H1 (cell line): ENCODE results near the gene STK36. TPM values are rescaled to one million over a fixed set of nuclear protein-coding genes. Genes with fewer than 3 reads are reported as not detected.

ENCODE experiments used
- polyA plus RNA-seq, 7 experiments: library from polyadenylated mRNA; depleted of rRNA in 3 of 7; stranded (reverse) in 5 of 7; unstranded in 2 of 7; fragments of >200 nt in 5 of 7; fragments of 200-250 nt in 2 of 7; gene quantifications; 1 replicate in 5 of 7; 2 replicates in 1 of 7; 4 replicates in 1 of 7; pipeline versions ENCODE4 v1.2.1 to v1.2.3, GENCODE V29; 2011 to 2013; ENCODE audit warnings: missing spikeins in 2 of 7, mixed read lengths in 2 of 7
- total RNA-seq: library from RNA; stranded (reverse); fragmentation: NEBNext Ultra II Directional; extraction: Animal tissue kit (Norgen Biotek cat#: 25700); gene quantifications from 2 replicates; pipeline ENCODE4 v1.2.1, GENCODE V29; 2021
- TF ChIP-seq, protein P1 (sequence below): fragments of 300-600 bp; sonication (generic); IDR thresholded peaks from 2 replicates; pipeline ENCODE4 v1.7.1; 2012; ENCODE audit warnings: low read length, moderate library complexity, mild to moderate bottlenecking, inconsistent platforms; ENCODE audit not compliant: insufficient replicate concordance

The STK36 gene
- total and polyA plus RNA-seq, 2 of the 8 experiments (the other 6 are each of a cell fraction or from before 2014, with no cell fraction given): 41.4 to 57.6 TPM

DNA sequence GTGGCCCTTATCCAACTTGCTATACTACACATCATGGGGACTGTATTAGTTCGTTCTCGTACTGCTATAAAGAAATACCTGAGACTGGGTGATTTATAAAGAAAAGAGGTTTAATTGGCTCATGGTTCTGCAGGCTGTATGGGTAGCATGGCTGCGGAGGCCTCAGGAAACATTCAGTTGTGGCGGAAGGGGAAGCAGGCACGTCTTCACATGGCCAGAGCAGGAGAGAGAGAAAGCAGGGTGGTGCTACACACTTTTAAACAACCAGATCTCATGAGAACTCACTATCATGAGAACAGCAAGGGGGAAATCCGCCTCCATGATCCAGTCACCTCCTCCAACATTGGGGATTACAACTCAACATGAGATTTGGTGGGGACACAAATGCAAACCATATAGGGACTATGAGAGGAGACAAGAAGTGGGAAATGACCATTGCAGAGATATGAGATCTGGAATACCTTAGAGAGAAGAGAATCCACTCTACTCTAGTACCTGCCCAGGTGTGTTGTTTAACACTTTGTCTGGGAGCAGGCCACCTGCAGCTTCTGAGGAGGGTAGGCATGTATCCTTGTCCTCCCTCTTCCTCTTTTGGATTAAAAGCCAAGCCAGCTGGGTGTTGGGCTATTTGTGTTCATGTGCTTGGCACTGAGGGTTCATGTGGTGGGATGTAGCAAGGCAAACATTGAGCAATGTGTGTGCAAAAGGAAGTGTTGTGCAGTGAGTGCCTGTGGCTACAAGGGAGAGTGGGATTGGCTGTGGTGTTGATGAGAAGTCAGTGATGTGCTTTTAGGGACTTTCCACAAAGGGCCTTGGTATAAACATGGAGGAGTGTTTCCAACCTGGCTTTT, 61.5 kb downstream of the STK36 start (continued):
- TF ChIP-seq, protein P1, sequence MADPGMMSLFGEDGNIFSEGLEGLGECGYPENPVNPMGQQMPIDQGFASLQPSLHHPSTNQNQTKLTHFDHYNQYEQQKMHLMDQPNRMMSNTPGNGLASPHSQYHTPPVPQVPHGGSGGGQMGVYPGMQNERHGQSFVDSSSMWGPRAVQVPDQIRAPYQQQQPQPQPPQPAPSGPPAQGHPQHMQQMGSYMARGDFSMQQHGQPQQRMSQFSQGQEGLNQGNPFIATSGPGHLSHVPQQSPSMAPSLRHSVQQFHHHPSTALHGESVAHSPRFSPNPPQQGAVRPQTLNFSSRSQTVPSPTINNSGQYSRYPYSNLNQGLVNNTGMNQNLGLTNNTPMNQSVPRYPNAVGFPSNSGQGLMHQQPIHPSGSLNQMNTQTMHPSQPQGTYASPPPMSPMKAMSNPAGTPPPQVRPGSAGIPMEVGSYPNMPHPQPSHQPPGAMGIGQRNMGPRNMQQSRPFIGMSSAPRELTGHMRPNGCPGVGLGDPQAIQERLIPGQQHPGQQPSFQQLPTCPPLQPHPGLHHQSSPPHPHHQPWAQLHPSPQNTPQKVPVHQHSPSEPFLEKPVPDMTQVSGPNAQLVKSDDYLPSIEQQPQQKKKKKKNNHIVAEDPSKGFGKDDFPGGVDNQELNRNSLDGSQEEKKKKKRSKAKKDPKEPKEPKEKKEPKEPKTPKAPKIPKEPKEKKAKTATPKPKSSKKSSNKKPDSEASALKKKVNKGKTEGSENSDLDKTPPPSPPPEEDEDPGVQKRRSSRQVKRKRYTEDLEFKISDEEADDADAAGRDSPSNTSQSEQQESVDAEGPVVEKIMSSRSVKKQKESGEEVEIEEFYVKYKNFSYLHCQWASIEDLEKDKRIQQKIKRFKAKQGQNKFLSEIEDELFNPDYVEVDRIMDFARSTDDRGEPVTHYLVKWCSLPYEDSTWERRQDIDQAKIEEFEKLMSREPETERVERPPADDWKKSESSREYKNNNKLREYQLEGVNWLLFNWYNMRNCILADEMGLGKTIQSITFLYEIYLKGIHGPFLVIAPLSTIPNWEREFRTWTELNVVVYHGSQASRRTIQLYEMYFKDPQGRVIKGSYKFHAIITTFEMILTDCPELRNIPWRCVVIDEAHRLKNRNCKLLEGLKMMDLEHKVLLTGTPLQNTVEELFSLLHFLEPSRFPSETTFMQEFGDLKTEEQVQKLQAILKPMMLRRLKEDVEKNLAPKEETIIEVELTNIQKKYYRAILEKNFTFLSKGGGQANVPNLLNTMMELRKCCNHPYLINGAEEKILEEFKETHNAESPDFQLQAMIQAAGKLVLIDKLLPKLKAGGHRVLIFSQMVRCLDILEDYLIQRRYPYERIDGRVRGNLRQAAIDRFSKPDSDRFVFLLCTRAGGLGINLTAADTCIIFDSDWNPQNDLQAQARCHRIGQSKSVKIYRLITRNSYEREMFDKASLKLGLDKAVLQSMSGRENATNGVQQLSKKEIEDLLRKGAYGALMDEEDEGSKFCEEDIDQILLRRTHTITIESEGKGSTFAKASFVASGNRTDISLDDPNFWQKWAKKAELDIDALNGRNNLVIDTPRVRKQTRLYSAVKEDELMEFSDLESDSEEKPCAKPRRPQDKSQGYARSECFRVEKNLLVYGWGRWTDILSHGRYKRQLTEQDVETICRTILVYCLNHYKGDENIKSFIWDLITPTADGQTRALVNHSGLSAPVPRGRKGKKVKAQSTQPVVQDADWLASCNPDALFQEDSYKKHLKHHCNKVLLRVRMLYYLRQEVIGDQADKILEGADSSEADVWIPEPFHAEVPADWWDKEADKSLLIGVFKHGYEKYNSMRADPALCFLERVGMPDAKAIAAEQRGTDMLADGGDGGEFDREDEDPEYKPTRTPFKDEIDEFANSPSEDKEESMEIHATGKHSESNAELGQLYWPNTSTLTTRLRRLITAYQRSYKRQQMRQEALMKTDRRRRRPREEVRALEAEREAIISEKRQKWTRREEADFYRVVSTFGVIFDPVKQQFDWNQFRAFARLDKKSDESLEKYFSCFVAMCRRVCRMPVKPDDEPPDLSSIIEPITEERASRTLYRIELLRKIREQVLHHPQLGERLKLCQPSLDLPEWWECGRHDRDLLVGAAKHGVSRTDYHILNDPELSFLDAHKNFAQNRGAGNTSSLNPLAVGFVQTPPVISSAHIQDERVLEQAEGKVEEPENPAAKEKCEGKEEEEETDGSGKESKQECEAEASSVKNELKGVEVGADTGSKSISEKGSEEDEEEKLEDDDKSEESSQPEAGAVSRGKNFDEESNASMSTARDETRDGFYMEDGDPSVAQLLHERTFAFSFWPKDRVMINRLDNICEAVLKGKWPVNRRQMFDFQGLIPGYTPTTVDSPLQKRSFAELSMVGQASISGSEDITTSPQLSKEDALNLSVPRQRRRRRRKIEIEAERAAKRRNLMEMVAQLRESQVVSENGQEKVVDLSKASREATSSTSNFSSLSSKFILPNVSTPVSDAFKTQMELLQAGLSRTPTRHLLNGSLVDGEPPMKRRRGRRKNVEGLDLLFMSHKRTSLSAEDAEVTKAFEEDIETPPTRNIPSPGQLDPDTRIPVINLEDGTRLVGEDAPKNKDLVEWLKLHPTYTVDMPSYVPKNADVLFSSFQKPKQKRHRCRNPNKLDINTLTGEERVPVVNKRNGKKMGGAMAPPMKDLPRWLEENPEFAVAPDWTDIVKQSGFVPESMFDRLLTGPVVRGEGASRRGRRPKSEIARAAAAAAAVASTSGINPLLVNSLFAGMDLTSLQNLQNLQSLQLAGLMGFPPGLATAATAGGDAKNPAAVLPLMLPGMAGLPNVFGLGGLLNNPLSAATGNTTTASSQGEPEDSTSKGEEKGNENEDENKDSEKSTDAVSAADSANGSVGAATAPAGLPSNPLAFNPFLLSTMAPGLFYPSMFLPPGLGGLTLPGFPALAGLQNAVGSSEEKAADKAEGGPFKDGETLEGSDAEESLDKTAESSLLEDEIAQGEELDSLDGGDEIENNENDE: no peak
